ENCODE measurements around the gene ZSCAN9. TPM values are rescaled to one million over a fixed set of nuclear protein-coding genes. Genes with fewer than 3 reads are reported as not detected.

Gene ZSCAN9
- total and polyA plus RNA-seq, 2 of the 8 experiments (the other 6 are each of a cell fraction or from before 2014, with no cell fraction given), result 10.8 to 13.6 TPM

DNA sequence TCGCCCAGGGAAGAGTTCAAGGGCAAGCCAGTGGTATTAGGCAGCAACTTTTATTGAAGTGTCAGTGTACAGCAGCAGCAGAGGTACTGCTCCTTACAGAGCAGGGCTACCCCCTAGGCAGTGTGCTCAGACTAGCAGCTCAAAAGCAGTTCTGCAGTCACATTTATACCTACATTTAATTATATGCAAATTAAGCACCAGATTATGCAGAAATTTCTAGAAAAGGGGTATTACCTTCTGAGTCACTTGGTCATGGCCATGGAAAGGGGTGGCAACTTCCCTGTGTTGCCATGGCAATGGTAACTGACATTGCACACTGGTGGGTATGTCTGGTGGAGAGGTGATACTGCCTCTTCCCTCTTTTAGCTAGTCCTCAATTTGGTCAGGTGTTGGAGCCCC lies 29.0 kb downstream of the ZSCAN9 start:
- FAIRE-seq (no peak), DNase-seq (ENCODE audit: low read depth in 1 of 2, low spot score in 2 of 2) (no peak)
- H3K79me1 ChIP-seq (ENCODE audit: low read depth, low read length), result peaks cover 3% of the 10 kb centered on the region; the same call in 1 of the 2 replicates
- no peak overlapping the region for H3K14ac ChIP-seq (ENCODE audit: insufficient read length)
- peaks cover 3 to 11% of the 10 kb centered on the region in 2 experiments; a peak in 3 of 4 replicates for H3K79me2 ChIP-seq (ENCODE audit: control insufficient read depth in 1 of 2, insufficient read depth in 2 of 2, low read length in 2 of 2)
- H2BK12ac ChIP-seq (ENCODE audit: low read depth, low read length), result no peak overlapping the region
- POLR2A ChIA-PET (ENCODE audit: partially characterized antibody), result interaction anchor here (1.6 kb wide), 1 partner anchor 13 kb away, joined by 6 read pairs; the partner anchor contains the start of gene ZSCAN26
- H2BK15ac ChIP-seq (ENCODE audit: low read length), result no peak overlapping the region
- H4K5ac ChIP-seq (ENCODE audit: insufficient read length, low read depth, low read length), result no peak overlapping the region
- no peak overlapping the region for H3K56ac ChIP-seq (replicated peaks; ENCODE audit: insufficient read length, low read depth, low read length)
- H3K18ac ChIP-seq (ENCODE audit: extremely low read depth, low read length), result no peak overlapping the region
- peaks cover 0 to 6% (median 4%) of the 10 kb centered on the region in 4 experiments; a peak in 4 of 7 replicates for H3K4me1 ChIP-seq (replicated peaks in 1 of 4; ENCODE audit: control insufficient read depth in 3 of 4, insufficient read depth in 4 of 4, low read length in 3 of 4)
- H3K27me3 ChIP-seq (replicated peaks in 1 of 4; ENCODE audit: control insufficient read depth in 3 of 4, extremely low read depth in 1 of 4, insufficient read depth in 3 of 4, low read length in 3 of 4), result 0 out of 7 replicates have a peak, but pooled peaks cover 0 to 3% (median 0%) of the 10 kb centered on the region in 4 experiments
- no peaks in the 10 kb centered on the region; the same call in 1 of the 2 replicates for H3K23me2 ChIP-seq (ENCODE audit: low read depth, low read length)
- CTCF ChIA-PET (ENCODE audit: partially characterized antibody), result interaction anchor here (2.3 kb wide), 1 partner anchor 102 kb away, joined by 6 read pairs; no protein-coding TSS in a partner anchor
- no peak overlapping the region for H3K4me2 ChIP-seq (ENCODE audit: insufficient read depth in 1 of 2, low read depth in 2 of 2, low read length in 2 of 2)
- H2BK20ac ChIP-seq (ENCODE audit: low read length), result no peak overlapping the region
- no peak overlapping the region for H2AK5ac ChIP-seq (ENCODE audit: low read depth, low read length)
- no peak overlapping the region for H3K23ac ChIP-seq (ENCODE audit: insufficient read length)
- no peak overlapping the region for H2AFZ ChIP-seq (ENCODE audit: low read length)
- 61% methylated on average over 1 of the region's 1 CpG; no CpG with 5 or more reads in 1 of the 2 experiments for WGBS, 2 experiments (ENCODE audit: extremely low coverage in 1 of 2, insufficient coverage in 1 of 2, insufficient read length in 1 of 2, insufficient replicate concordance in 2 of 2, low coverage in 1 of 2, low lambda C conversion rate in 2 of 2, missing lambda C conversion rate in 1 of 2)
- H3K27ac ChIP-seq (ENCODE audit: low read depth, low read length), result no peak overlapping the region
- H4K8ac ChIP-seq (ENCODE audit: extremely low read depth, insufficient read depth, low read length), result no peak overlapping the region
- H3K4ac ChIP-seq (replicated peaks; ENCODE audit: insufficient read length, low read depth, low read length), result no peak overlapping the region
- no peaks in the 10 kb centered on the region for H4K20me1 ChIP-seq (replicated peaks in 1 of 2; ENCODE audit: control insufficient read depth in 1 of 2, insufficient read depth in 2 of 2, low read length in 2 of 2)
- H2BK120ac ChIP-seq (replicated peaks; ENCODE audit: low read depth, low read length), result peak overlapping the region; percentile 31
- H4K91ac ChIP-seq (replicated peaks; ENCODE audit: insufficient read length, low read length), result no peak overlapping the region
- H2BK5ac ChIP-seq (ENCODE audit: low read depth, low read length), result no peak overlapping the region
- no peaks in the 10 kb centered on the region for H3K9me3 ChIP-seq (ENCODE audit: insufficient read depth in 2 of 2, low read depth in 1 of 2, low read length in 1 of 2)
- no peak overlapping the region for H3K9ac ChIP-seq (replicated peaks in 1 of 4; ENCODE audit: extremely low read depth in 1 of 4, low read depth in 3 of 4, low read length in 3 of 4)
- no peak overlapping the region for H3K4me3 ChIP-seq (ENCODE audit: extremely low read depth in 1 of 4, insufficient read depth in 2 of 4, low read depth in 3 of 4, low read length in 4 of 4)
- H3K36me3 ChIP-seq (ENCODE audit: control insufficient read depth in 2 of 4, insufficient read depth in 4 of 4, low read length in 3 of 4), result peaks cover 0 to 3% (median 0%) of the 10 kb centered on the region in 4 experiments; a peak in 1 of 8 replicates
- TF ChIP-seq RXRA (IDR thresholded peaks at IDR 0.05; ENCODE audit: insufficient read depth, low read depth, low read length) (no peak), EZH2 (IDR thresholded peaks at IDR 0.05; ENCODE audit: low read depth, low read length, severe bottlenecking) (no peak), SIX5 (IDR thresholded peaks at IDR 0.05; ENCODE audit: low read depth, low read length) (no peak), YY1 (IDR thresholded peaks at IDR 0.05; ENCODE audit: low read depth, low read length) (no peak), PHF8 (conservative IDR thresholded peaks at IDR 0.05; ENCODE audit: low read depth, low read length) (no peak), BRCA1 (IDR thresholded peaks at IDR 0.05; ENCODE audit: low read depth, low read length) (no peak), POU5F1 (IDR thresholded peaks at IDR 0.05; ENCODE audit: low read depth, low read length) (no peak), NANOG (IDR thresholded peaks at IDR 0.05; ENCODE audit: insufficient read depth, low read depth, low read length, poor library complexity, severe bottlenecking) (no peak), JUND (IDR thresholded peaks at IDR 0.05; ENCODE audit: low read length) (no peak), SP1 (IDR thresholded peaks at IDR 0.05; ENCODE audit: low read depth, low read length) (no peak), ZNF274 (IDR thresholded peaks at IDR 0.05; ENCODE audit: borderline replicate concordance, extremely low read depth, low read length) (no peak), TEAD4 (IDR thresholded peaks at IDR 0.05; ENCODE audit: low read depth, low read length) (no peak), TAF1 (IDR thresholded peaks at IDR 0.05; ENCODE audit: low read depth, low read length) (no peak), E2F6 (IDR thresholded peaks at IDR 0.05) (no peak)

Data from H1 (cell line).